NOMO-1 treated with dmso at 0.1 percent for 144 hours (cell line): ENCODE results near the gene PLVAP.
"Not testable (repeated sequence)": the region's sequence is repeated elsewhere in the genome, so short reads cannot be mapped to it uniquely, and the experiment has no call there.

Source experiments
- DNase-seq: peaks from one replicate; lab custom pipeline; 2025; ENCODE audit not compliant: unreplicated experiment; lab: John Stamatoyannopoulos, UW

PLVAP gene

DNA sequence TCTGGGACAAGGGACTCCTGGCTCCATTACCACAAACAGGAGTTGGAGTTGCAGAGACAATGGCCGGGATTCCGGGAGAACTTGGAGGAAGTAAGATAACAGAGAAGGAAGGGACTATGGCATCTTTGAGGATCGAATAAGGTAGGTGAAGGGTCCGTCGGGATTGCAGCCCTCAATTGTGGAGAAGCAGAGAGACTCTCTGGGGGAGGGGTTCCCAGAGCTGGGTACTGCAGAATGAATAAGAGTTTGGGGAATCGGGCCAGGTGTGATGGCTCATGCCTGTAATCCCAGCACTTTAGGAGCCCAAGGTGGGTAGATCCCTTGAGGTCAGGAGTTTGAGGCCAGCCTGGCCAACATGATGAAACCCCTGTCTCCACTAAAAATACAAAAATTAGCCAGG lies 24.5 kb upstream of the PLVAP start:
- DNase-seq = no peak

DNA sequence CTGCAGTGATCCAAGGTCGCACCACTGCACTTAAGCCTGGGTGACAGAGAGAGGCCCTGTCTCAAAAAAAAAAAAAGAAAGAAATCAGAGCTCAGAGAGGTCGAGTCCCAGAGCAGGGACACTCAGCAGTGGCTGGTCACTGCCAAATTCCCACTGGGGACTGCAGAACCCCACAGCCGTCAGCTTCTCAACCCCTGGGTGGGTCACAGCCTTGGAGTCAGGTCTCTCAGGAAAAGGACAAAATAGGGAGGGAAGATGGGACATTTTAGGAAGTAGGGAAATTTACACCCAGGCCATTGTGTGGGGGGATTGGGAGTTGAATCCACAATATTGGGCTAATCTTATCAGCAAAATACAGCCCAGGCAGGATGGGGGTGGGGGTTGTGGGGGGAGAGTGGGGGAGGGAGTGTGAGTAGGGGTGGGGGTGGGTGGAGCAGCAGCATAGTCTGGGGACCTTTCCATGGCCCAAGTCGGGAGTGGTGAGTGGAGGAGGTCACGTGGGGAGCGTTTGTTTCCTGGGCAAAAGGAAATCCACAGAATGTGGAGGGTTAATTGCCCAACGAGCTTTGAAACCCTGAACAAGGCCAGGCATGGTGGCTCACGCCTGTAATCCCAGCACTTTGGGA lies 21.9 kb upstream of the PLVAP start:
- no peak for DNase-seq

DNA sequence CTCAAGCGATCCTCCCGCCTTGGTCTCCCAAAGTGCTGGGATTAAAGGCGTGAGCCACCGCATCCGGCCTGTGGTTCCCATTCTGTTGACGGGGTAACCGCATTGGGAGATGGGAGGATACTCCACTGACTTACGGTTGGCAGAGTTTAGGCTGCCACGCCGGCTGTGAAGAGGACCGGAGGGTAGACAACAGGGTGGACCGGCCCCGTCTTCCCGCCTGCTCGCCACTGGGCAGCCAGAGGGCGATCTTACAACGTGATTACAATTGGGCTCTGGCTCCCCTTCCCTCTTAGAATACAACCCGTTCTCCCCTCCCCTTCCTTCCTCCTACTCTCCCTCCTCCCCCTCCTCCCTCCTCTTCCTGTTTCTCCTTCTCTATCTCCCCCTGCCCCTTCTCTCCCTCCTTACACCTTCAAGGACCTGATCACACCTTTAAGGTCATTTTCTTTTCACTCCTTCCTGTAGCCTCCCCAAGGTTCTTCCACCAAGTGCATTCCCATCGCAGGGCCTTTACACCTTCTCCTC lies 17.8 kb upstream of the PLVAP start:
- DNase-seq = peak; percentile 61

DNA sequence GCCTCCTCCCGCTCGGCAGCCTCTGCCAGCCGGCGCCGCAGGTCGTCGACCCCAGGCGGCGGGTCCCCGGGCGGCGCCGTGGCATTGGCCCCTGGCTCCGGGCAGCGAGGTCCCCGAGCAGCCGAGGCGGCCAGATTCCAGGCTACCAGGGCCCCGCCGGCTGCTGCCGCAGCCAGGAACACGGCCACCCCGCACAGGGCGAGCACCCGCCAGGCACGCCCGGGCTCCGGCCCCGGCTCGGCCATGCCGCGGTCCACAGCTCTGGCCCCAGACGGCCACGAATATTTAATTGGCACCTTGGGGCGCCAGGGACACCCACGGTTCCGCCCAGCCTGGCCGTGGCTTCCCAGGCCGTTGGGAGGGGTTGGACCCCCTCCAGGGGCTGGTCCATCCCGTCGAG lies 16.8 kb upstream of the PLVAP start, which contains the start of gene CCDC194:
Gene CCDC194, minus strand, starts transcription at position 283 of the 400 bp plus-strand sequence. Its CDS starts 38 bp downstream, at position 245.
- DNase-seq = no peak

DNA sequence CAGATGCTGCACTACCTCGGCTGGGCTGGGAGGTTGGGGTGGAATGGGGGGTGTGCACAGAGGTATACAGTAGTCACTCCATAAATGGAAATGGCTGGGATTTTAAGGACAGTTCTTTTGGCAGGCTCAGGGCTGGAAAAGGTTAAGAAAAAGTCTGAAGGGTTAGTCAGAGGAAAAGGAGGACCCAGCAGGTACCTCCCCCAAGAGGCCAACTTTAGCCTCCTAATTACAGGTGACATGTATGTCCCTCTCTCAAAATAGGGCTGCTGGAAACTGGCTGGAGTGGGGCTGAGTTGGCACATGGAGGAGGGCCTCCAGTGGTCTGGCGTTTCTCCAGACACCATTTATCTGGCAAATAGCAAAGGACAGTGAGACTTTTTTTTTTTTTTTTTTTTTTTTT lies 15.9 kb upstream of the PLVAP start:
- DNase-seq = no peak

DNA sequence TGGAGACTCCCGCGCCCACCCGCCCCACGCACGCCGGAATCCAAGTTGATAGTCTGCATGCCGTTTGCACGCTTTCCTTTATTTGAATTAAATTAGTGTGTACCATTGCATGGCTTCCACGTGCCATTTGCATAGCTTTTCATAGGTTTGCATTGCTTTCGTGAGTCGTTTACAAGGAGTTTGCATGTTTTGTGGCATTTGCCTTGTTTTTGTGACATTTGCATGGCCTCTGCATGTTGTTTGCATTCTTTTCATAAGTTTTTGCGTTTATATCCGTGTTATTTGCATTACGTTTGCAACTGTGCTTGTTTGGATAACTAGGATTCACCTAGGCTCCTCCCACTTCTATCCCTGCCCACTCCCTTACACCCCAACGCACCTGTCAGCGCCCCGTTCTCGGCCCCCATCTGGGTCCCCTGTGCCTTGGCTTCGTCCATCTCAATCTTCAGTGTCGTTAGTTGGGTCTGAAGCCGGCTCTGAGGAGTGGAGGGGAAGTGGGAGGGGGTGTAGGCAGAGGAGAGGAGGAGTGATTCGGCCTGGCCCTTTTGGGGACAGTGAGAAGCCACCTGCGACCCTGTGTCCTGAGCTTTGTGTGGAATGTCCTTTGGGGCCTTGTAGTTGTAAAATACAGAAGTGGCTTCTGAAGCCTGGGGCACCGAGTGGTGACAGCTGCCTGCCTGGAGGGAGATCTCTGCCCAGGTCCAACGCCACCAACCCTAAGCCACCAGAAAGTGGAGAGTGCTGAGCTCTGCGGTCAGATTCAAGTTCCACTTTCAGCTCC lies 14.4 kb upstream of the PLVAP start:
- DNase-seq = peak; percentile 63

DNA sequence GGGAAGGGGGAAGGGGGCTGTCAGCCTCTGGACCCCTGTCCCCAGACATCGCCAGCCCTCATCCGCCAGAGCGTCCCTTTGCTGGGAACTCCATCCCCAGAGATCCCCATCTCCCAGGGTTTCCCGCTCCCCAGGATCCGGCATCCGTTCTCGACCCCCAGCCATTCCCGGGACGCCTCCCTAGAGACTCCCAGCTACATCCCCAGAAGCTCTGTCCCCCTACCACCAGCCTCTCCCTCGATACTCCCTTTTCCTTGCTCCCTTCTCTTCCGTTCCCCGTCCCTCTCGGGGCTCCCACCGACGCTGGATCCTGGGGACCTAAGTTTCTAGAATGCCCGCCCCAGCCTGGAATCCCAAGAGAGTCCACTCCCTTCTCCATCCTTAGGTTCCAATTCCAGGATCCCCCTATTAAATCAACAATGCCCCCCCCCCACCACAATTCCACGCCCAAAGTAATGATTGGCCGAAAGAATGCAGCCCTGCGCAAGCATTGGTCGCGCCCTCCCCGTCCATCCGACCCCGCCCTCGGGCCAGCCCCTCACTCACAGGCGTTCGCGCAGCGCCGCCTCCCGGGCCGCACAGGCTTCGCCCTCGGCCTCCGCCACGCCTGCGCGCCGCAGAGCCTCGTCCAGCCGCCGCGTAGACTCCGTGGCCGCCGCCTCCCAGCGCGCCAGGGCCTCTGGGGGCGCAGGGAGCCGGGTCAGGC lies 13.7 kb upstream of the PLVAP start:
- DNase-seq = peak; percentile 86

DNA sequence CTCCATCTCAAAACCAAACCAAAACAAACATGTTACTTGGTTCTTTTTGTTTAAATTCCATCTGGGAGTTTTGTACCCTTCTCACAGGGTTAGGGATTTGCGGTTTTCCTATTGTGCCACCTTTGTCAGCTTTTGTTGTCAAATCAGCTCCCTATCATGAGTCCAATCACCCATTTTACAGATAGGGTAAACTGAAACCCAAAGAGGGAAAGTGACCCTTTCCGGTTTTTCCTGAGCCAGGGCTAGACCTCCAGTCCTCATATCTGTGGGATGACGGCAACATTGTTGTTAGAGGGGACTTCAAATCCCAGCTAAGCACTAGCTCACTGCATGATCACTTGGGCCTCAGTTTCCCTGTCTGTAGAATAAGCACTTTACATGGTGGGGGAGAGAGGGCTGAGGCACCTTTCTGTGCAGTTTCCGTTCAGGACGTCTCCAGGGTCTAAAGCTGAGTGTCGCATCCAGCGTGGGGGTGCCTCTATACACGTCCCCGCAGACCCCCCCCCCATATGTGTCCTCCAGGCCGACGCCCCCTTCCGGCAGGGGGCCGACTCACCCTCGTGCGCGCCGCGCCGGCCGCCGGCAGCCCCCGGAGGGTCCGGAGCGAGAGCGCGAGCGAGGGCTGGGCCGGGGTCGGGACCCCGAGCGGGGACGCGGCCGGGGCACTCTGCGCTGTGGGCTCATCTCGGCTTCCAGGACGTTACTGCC lies 13.0 kb upstream of the PLVAP start:
- DNase-seq = no peak

DNA sequence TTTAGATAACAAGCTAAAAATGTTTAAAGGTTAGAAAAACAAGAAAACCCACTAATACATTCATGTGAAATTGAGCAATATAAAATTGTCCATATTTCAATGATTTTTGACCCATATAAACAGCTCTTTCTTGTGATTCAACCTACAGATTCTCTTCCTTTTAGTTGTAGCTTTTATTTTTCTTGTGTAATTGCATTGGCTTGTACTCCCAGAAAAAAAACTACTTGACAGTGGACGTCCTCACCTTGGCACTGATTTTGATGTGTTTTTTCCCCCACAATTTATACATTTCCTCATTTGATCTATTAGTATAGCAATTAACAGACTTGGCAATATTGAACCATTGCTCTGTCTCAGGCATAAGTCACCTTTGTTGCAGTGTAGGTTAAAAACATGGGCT lies 12.1 kb upstream of the PLVAP start:
- DNase-seq = no peak

DNA sequence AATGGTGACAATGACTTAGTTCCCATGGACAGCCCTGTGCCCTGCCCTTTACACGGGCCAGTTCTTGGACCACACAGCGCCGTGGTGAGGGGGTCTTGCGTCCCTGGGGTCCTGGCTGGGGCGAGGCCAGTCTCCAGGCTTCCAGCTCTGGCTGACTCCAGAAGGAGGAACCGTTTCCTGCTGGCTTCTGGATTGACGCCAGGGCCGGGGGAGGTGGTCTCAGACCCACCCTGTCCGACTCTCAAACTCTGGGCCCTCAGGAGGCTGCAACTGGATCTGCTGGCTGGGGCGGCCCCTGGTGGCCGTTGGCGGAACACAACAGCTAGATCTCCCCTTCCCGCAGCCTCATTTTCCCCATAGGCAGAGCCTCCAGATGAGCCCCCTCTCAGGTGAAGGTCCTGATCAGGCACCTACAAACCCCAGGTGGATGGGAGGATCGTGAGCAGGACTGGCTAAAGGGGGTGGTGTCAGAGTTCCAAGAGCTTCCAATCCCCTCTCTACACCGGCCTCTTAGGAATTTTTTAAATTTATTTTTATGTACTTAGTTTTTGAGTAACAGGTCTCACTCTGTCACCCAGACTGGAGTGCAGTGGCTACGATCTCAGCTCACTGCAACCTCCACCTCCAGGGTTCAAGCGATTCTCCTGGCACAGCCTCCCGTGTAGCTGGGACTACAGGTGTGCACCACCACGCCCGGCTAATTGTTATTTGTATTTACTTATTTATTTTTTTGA lies 8.9 kb upstream of the PLVAP start:
- DNase-seq = no peak

DNA sequence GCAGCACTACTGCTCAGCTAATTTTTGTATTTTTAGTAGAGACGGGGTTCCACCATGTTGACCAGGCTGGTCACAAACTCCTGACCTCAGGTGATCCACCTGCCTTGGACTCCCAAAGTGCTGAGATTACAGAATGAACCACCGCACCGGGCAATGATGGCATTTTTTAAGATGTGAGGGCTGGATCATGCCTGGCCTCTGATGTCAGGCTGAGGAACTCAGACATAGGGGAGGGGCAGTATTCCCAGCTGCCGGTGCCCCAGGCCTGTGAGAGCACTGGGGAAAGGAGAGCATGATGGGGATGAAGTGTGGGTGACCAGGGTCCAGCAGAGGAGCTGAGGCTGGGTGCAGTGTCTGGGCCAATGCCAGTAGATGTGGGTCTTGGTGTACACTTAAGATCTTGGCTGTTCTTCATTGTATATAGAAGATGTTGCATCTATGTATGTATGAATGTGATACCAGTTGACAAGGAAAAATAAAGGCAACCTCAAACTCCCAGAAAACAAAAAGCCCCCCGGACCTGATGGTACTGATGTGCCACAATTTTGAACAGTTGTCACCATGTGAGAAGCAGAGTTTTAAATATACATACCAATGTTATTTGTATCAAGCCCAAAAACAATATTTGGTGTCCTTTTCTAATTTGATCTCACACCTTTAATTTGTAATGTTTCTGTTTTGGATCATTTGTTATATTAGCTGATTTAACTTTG lies 3.4 kb upstream of the PLVAP start:
- no peak for DNase-seq

DNA sequence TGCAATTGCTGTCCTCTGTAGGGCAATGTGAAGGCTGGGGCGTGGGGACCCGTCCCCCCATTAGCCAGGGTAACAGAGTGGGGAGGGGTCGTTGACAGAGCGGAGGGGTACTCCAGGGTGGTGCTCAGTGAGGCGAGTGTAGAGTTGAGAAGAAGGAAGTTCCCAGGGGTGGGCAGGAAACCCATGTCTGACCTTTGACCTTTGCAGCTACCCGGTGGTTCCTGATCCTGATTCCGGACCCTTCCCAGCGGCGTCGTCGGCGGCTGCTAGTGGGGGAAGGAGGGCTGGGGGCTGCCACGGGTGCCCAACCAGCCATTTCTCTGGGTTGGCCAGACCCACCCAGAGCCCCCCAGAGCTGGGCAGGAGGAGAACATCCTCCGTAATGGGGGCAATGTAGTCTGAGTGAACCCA lies 2.1 kb upstream of the PLVAP start:
- no peak for DNase-seq

DNA sequence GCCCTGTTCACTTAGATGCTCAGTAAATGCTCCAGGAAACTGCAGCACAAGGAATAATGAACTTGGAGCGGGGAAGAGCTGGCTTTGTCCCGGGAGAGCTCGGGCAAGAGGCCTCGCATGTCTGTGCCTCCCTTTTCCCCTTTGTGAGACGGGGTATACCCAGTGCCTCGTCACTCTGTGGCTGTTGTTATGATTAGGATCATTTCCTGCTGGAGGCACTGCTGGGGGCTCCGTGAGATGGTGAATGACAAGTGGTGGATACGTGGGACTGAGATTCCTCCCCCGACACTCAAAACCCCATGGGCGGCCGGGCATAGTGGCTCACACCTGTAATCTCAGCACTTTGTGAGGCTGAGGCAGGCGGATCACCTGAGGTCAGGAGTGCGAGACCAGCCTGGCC lies 1.1 kb upstream of the PLVAP start:
- no peak for DNase-seq

DNA sequence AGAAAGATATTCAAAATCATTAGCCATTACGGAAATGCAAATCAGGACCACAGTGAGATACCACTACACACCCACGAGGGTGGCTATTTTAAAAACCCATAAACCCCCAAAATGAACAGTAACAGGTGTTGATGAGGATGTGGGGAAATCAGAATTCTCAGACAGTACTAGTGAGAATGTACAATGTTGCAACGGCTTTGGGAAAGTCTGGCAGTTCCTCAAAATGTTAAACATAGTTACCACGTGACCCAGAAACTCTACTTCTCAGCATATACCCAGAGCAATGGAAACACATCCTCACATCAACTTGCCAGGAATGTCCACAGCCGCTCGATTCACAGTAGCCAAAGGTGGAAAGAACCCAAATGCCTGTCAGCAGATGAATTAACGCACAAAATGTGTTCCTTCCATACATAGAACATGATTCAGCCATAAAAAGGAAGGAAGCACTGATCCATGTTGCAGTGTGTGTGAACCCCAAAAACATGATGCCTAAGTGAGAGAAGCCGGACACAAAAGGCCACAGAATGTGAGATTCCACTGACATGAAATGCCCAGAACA lies 7.0 kb downstream of the PLVAP start:
- peak; percentile 72 for DNase-seq

DNA sequence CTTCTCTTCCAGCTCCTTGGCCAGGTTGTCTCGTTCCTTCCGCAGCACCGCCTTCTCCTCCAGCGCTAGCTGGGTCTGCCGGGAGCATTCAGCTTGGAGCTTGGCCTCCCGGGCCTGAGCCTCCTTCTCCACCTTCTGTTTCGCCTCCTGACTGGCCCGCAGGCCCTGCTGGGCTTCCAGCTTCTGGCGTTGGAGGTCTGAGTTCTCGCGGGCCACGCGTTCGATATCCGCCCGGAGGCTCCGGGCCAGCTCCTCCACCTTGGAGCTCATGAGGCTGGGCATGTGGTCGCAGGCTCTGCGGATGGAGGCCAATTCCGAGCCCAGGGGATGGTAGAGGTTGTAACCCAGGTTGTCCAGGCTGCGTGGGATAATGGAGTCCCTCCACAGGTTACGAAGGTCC lies 11.8 kb downstream of the PLVAP start:
- no peak for DNase-seq

DNA sequence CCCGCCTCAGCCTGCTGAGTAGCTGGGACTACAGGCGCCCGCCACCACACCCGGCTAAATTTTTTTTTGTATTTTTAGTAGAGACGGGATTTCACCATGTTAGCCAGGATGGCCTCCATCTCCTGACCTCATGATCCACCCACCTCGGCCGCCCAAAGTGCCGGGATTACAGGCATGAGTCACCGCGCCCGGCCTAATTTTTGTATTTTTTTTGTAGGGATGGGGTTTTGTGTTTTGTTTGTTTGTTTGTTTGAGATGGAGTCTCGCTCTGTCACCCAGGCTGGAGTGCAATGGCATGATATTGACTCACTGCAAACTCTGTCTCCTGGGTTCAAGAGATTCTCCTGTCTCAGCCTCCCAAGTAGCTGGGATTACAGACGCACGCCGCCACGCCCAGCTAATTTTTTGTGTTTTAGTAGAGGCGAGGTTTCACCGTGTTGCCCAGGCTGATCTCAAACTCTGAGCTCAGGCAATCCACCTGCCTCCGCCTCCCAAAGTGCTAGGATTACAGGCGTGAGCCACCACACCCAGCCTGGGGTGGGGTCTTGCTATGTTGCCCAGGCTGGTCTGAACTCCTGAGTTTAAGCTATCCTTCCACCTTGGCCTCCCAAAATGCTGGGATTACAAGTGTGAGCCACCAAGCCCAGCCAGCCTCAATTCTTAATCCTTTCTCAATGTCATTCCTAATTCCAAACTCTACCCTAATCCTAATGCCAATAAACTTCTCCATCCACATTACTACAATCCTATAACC lies 13.1 kb downstream of the PLVAP start:
- not testable (repeated sequence) for DNase-seq

DNA sequence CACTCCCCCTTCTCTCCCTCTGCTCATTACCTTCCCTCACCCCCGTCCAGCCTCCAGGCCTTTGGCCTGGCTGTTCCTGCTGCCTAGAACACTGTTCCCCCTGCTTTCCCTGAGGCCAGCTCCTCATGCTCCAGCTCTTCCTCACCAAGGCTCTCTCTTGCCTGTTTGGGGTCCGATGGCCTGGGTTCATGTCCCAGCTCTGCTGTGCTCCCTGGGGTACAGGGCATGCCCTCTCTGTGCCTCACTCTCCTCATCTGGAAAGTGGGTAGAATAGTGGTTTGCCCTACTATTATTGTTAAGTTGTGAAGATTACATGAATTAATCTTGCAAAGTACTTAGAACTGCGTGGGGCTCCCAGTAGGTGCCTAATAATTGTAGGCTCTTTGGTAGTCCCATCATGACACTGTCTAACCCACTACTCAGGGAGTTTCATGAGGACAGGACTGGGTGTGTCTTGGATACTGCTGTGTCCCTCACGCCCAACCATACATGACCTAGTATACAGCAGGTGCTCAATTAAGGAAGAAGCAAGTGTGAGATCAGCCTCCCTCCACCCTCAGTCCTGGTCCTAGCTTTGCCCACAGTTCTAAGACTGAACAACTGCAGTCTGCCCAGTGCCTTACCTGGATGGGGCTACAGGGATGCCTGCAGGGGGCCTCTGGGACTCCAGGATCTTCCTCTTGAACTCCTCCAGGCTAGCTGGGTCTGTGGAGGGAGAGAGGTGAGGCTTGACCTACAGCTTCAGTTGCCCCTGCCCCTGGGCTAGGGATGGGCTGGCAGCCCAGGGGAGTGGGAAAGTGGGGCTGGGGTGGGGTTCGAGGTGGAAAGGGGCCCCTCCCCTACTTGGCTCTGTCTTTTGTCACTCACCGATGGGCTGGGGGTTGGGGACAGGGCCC lies 17.0 kb downstream of the PLVAP start:
- DNase-seq = no peak

DNA sequence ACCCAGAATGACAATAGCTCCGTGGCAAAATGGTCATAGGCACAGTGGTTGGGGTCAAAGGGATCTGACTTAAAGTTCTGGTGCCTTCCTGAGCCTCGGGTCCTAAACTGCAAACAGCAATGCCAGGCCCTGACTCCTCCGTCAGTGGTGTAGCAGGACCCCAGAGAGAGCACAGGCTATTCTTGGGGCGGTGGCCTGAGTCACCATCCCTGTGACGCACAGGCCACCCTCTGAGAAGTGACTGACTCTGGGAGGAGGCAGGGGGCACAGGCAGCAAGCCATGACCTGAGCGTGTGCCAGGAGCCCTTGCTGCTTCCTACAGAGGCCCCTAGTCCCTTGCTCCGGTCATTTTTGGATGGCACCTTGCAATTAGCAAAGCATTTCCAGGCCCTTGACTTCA lies 18.7 kb downstream of the PLVAP start:
- no peak for DNase-seq
